Activated CD8-positive, alpha-beta memory T cell treated with anti-CD3 and anti-CD28 coated beads for 4 hours (primary cell): ENCODE data around the gene FAM83E.
"Not testable (repeated sequence)": the region's sequence is repeated elsewhere in the genome, so short reads cannot be mapped to it uniquely, and the experiment has no call there.

Experiments used
- DNase-seq, 2 donors: peaks; one replicate each; pipeline ENCODE4 v3.0.0-alpha.2; 2020; ENCODE audit warnings: low read depth in 2 of 2

FAM83E gene

DNA sequence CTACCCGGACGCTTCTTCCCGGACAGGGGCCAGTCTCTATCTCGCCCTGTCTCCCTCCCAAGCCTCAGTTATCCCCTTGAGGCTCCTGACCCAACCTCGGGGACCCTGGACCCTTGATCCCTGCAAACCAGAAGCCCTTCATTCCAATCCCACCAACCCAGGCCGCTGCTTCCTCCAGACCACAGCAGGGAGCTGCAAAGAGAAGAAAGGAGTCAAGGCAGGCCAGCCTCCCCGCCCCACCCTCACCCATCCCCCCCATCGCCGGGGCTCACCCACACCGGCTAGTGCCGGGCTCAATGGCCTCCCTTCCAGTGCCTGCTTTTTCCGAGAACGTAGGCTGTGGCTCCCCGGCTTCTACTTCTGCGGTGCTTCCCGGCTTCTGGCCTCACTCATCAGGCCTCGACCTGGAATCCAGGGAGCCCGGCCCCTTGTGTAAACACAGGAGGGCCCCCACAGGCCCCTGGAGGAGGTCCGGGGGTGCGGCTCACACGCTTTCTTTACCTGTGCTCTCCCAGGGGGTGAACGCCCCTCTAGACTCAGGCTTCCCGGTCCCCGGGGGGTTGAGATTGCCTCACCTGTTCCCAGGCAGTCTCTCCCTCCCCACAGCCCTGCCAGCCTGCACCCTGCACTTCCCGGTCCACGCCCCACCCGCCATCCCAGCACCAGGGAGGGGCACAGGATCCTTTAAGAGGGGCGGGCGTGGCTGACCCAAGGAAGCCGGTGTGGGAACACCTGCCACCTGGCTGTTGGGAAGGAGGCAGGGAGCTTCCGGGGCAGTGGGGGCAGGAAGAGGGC lies at the start of gene FAM83E:
Gene FAM83E (minus strand): TSS at position 641 of the 795 bp plus-strand sequence. CDS start 1,704 bp downstream, outside the sequence.
- DNase-seq, result no peak

DNA sequence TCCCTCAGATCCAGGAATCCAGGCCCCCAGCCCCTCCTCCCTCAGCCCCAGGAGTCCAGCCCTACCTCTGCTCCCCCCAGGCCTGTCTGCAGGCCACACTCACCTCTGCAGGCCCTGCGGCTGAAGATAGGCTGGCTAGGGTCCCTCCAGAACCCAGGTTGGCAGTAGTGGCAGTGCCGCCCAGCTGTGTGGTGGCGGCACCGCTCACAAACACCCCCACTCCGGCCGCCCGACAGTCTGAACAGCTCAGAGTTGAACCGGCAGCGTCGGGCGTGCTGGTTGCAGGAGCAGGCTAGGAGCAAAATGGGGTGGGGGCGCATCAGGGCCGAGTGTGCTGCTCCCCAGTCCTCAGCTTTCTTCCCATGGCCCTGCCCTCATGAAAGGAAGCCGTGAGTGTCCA lies 49.6 kb upstream of the FAM83E start:
- DNase-seq, result no peak

DNA sequence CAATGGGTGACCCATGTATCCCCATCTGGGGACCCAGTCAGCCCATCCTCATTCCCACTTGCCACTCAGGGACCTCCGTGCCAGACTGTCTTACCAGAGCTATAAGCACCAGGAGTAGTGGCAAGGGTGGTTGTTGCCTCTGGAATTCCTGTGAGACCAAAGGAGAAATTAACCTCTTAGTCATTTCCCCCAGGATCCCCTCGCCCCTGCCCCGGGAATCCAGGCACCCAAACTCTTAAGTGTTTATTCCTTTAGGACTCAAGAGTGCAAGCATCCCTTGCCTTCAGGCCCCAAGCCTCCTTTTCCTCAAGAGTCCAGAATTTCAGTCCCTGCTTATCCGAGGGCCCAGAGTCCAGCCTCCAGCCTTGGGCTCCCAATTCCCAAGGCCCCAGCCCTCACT lies 48.8 kb upstream of the FAM83E start:
- DNase-seq, result no peak

DNA sequence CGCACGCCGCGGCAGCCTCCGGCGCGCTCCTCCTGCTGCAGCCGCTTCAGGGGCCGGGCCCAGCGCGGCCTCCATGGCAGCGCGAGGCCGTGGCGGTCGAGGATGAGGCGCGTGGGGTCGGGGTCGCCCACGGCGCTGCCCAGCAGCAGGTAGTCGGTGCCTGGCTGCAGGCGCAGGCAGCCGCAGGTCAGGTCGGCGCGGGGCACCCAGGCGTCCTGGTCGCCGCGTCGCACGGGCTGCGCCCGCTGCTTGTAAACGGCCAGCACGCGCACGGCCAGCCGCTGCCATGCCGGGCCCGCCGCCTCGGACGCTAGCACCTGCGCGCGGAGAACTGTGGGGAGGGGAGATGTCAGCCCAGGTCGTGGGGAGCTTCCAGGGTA lies 46.8 kb upstream of the FAM83E start:
- DNase-seq, result no peak

GRCh38 chr19:48660852-48661710 lies 46.2 kb upstream of the FAM83E start:
- peak; percentile 47 for DNase-seq

DNA sequence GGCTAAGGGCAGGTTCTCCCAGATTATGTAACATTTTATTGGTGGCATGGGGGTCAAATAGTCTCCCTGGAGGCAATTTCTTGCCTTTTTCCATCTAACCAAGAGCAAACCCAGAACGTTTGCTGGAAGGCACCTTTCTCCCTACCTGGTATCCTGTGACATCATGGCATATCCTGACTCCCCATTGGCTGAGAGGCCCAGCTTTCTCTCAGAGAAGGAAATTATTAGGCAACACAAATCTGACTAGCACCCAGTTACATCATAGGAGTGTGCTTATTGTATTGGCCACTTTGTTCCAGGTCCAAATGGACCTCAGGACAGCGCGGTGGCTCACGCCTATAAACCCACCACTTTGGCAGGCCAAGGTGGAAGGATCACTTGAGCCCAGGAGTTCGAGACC lies 44.9 kb upstream of the FAM83E start:
- DNase-seq, result no peak

DNA sequence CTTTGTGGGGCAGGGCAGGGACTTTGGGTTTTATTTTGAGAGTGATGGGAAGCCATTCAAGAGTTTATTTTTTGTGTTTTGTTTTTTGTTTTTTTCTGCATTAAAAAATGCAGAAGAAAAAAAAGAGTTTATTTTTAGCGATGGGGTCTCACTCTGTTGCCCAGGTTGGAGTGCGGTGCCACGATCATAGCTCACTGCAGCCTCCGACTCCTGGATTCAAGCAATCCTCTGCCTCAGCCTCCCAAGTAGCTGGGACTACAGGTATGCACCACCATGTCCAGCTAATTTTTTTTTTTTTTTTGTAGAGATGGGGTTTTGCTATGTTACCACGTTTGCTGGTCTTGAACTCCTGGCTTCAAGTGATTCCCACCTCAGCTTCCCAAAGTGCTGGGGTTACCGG lies 43.6 kb upstream of the FAM83E start:
- no peak for DNase-seq

- not testable (repeated sequence) for DNase-seq
Measured at GRCh38 chr19:48657828-48658227, 43.0 kb upstream of the FAM83E start.

GRCh38 chr19:48656840-48657474 lies 42.1 kb upstream of the FAM83E start:
- DNase-seq, result no peak

DNA sequence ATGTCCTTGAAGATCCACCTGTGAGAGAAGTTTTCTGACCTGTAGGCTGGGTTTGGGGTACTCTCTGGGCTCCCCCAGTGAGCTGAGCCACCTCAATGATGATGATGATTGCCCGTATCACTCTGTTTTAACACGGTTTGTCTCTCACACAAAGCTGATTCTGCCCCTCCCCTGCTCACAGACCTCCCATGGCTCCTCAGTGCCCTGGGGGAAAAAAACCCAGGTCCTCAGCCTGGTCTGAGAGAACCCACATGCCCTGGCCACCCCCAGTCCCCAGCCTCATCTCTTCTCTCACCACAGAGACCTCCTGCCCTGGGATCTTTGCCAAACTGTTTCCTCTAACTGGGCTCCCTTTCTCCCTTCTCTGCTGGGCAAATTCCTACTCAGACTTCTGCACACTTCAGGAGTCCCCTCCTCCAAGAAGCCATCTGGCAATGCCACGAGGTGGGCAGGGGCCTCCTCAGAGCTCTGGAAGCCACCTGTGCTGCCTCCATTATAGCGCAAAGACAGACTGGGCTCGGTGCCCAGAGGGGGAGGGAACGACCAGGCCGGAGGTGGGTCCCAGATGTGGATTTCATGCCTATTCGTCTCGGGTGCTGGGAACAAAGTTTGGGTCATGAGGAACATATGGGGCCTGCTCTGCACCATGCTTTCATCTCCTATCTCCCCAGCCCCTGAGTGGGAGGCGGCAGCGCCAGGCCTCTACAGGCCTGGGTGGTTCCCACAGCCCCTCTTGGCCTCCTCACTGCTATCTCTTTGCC lies 39.6 kb upstream of the FAM83E start:
- DNase-seq, result no peak

DNA sequence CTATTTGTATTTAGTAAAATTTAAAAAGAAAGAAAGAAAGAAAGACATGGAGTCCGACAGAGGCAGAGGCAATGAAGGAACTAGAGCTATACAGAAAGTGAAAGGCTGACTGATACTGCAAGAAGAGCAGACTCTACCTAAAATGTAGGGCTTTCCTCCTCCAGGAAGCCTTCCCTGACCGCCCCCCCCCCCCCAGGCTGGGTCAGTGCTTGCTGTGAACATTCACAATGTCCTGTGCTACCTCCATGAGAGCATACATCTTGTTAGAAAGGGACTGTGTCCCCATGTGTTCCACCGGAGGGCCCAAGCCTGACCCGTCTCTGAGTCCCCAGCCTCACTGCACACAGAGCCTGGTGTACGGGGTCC lies 36.8 kb upstream of the FAM83E start:
- no peak for DNase-seq

DNA sequence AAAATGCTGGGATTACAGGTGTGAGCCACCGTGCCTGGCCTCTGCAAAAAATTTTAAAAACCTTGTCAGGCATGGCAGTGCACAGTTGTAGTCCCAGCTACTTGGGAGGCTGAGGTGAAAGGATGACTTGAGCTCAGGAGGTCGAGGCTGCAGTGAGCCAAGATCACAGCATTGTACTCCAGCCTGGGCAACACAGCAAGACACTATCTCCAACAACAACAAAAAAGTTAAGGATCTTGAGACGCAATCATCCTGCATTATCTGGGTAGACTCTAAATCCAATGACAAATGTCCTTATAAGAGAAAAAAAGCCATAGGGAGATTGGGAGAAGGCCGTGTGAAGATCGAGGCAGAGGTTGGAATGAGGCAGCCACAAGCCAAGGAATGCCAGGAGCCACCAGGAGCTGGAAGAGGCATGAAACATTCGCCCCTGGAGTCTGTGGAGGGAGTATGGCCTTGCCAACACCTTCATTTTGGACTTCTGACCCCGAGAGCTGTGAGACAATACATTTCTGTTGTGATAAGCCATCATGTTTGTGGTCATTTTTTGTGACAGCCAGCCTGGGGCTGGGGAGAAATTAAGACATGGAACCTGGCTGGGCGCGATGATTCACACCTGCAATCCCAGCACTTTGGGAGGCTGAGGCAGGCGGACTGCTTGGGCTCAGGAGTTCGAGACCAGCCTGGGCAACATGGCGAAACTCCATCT lies 36.3 kb upstream of the FAM83E start:
- DNase-seq, result no peak

DNA sequence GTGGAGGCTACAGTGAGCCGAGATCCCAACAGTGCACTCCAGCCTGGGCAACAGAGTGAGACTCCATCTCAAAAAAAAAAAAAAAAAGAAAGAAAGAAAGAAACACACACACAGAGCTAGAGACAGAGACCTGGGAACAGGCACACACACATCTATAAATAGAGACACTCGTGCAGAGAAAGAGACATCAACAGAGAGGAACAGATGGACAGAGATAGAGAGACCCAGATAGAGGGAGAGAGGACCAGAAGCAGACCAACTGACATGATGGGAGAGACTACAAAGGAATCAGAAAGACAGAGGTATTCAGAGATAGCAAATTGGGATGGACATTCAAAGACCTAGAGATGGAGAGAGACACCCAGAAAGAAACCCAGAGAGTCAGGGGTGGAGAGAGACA lies 33.3 kb upstream of the FAM83E start:
- DNase-seq, result no peak

- no peak for DNase-seq
Measured at GRCh38 chr19:48646722-48647216, 31.9 kb upstream of the FAM83E start.

DNA sequence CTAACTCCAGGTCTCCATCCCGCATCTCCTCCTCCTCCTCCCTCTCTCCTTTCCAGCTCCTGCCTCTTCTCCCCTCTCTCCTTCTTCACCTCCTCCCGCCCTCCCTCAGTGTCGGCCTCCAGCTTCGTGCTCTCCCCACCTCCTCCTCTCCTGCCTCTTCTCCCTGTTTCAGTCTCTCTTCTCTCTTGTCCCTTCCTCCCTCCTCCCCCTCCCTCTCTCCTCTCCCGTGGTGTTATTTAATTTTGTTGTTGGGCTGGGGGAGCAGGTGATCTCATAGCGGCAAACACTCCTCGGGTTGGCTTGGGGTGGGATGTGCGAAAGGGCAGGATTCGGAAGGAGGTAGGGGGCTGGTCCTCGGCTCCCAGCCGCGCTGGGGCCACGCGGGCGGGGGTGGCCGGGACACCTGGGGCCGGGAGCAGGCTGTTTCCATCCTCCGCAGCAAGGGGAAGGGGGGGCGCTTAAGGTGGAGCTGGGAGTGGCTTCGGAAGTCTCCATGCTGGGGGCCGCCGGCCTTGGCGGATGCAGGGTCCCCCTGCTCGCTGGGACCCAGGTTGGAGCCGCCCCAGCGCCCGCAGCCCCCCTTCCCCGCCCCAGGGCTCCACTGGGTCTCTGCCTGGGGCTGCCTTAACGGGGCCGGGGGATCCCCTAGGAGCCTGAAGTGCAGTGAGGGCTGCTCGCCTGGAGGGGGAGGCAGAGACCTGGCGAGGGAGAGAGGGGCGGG lies 31.3 kb upstream of the FAM83E start, which contains the start of gene CA11:
Gene CA11 (minus strand): TSS at position 187 of the 721 bp plus-strand sequence. CDS start 555 bp downstream, outside the sequence.
- peak; percentile 80 to 83 for DNase-seq

DNA sequence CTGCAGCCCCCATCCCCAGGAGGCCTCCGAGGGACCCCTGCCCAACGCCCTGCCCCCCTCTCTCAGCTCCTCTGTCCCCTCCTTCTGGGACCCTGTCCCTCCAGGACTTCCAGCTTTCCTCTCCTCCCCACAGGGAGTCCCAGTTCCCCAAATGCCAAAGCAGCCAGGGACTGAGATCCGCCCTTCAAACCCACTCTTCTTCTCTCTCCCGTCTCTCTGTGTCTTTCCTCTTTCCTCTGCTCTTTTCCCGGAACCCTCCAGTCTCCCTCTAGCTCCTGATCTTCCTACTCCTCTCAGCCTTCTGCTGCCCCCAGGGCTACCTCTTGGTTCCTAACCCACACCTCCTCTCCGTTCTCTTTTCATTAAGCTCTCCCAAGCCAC lies 30.7 kb upstream of the FAM83E start:
- no peak for DNase-seq

DNA sequence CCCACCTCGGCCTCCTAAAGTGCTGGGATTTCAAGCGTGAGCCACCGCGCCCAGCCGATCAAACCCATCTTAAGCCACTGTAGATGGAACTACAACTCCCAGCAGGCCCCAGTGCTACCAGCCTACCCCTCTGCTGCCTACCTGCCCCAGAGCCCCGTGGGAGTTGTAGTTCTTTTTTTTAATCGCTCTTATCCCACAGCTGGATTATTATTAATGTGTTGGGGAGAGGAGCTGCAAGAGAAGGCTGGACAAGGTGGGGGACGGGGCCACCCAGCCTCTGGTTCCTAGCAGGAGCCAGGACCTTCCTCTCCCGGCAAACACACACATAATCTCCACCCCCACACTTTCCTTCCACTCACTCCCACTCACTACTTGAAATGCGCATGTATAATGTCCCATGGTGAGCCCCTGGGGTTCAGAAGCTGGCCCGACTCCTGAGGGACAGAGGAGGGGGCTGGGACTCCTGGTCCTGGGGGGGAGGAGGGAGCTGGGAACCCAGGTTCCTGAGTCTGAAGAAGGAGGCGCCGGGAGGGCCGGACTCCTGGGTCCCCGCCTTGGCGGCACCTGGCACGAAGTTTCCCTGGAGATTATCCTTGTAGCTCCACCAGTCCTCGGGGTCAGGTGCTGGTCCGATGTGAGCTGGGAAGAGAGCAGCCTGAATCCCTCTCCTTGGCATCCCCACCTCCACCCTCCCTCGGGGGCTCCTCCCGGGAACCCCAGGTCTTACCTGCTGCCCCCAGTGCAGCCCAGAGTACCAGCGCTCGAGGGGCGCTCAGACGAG lies 30.2 kb upstream of the FAM83E start:
- DNase-seq, result peak; percentile 48 to 60

- DNase-seq, result no peak
Measured at GRCh38 chr19:48644355-48644754, 29.5 kb upstream of the FAM83E start.

- no peak for DNase-seq
Measured at GRCh38 chr19:48642862-48643261, 28.0 kb upstream of the FAM83E start.
